Keratinocyte (primary cell): ENCODE measurements around the gene IFT74. TPM values are rescaled to one million over a fixed set of nuclear protein-coding genes. Genes with fewer than 3 reads are reported as not detected.

ENCODE experiments used
- DNase-seq: peaks from one replicate; pipeline ENCODE4 v3.0.0-alpha.2; 2011; ENCODE audit warnings: low read depth, missing footprints, low spot score
- FAIRE-seq: peaks from 2 replicates; lab custom pipeline; 2011; peaks lifted over from hg19 to GRCh38; lab: Jason Lieb, UNC
- H2AFZ ChIP-seq: 2 replicates; pipeline ENCODE4 v1.6.0; 2012; ENCODE audit warnings: low read length, control low read depth, inconsistent platforms; ENCODE audit not compliant: control insufficient read depth
- H3K27ac ChIP-seq: 2 replicates; pipeline ENCODE4 v1.5.1; 2011; ENCODE audit warnings: low read length; ENCODE audit not compliant: control insufficient read depth, insufficient read depth
- H3K27me3 ChIP-seq: 3 replicates; pipeline ENCODE4 v1.6.0; 2011; ENCODE audit warnings: low read length; ENCODE audit not compliant: control insufficient read depth, insufficient read depth; ENCODE audit errors: extremely low read depth
- H3K36me3 ChIP-seq, 2 experiments: 2 replicates in 1 of 2; 3 replicates in 1 of 2; pipeline ENCODE4 v1.5.1; 2011; ENCODE audit warnings: low read length in 2 of 2, mild to moderate bottlenecking in 1 of 2; ENCODE audit not compliant: control insufficient read depth in 2 of 2, insufficient read depth in 2 of 2; ENCODE audit errors: extremely low read depth in 1 of 2
- H3K4me1 ChIP-seq: 3 replicates; pipeline ENCODE4 v1.5.1; 2011; ENCODE audit warnings: low read length; ENCODE audit not compliant: control insufficient read depth, insufficient read depth; ENCODE audit errors: extremely low read depth
- H3K4me2 ChIP-seq: 3 replicates; pipeline ENCODE4 v1.6.0; 2011; ENCODE audit warnings: low read depth, low read length; ENCODE audit not compliant: control insufficient read depth, insufficient read depth; ENCODE audit errors: extremely low read depth
- H3K4me3 ChIP-seq, 3 experiments: fragments of 200-600 bp in 1 of 3; sonication (generic) in 1 of 3; 2 replicates in 2 of 3; 3 replicates in 1 of 3; pipeline ENCODE4 v1.5.1; 2011 to 2016; ENCODE audit warnings: low read length in 3 of 3, mild to moderate bottlenecking in 3 of 3, control low read depth in 2 of 3, inconsistent platforms in 1 of 3, low read depth in 1 of 3, mixed read lengths in 1 of 3, mixed run types in 1 of 3, moderate library complexity in 1 of 3; ENCODE audit not compliant: control insufficient read depth in 2 of 3, insufficient read depth in 2 of 3; ENCODE audit errors: extremely low read depth in 1 of 3
- H3K79me2 ChIP-seq: 2 replicates; pipeline ENCODE4 v1.6.0; 2012; ENCODE audit warnings: low read length; ENCODE audit not compliant: control insufficient read depth, insufficient read depth
- H3K9ac ChIP-seq: 3 replicates; pipeline ENCODE4 v1.6.0; 2011; ENCODE audit warnings: low read length; ENCODE audit not compliant: control insufficient read depth, insufficient read depth; ENCODE audit errors: extremely low read depth
- H3K9me1 ChIP-seq: 3 replicates; pipeline ENCODE4 v1.6.0; 2011; ENCODE audit warnings: low read length; ENCODE audit not compliant: control insufficient read depth, insufficient read depth; ENCODE audit errors: extremely low read depth
- H3K9me3 ChIP-seq: 2 replicates; pipeline ENCODE4 v1.5.1; 2012; ENCODE audit warnings: low read depth, low read length; ENCODE audit not compliant: control insufficient read depth
- H4K20me1 ChIP-seq: 3 replicates; pipeline ENCODE4 v1.6.0; 2011; ENCODE audit warnings: low read length; ENCODE audit not compliant: control insufficient read depth, insufficient read depth; ENCODE audit errors: extremely low read depth
- EZH2 ChIP-seq: IDR thresholded peaks from one replicate; pipeline ENCODE4 v1.6.1; 2012; ENCODE audit warnings: inconsistent platforms, mild to moderate bottlenecking, low read length, moderate library complexity
- dilution Hi-C: fragments of 300-500 bp; cut with MboI; formaldehyde crosslinking; loops from one replicate; pipeline ENCODE4 v1.7.0; 2020; ENCODE audit warnings: low sequenced_read_pairs; ENCODE audit not compliant: extremely low pct_ligation_motif_present
- polyA plus RNA-seq, 5 experiments: library from polyadenylated mRNA; depleted of rRNA in 3 of 5; stranded (reverse) in 3 of 5; stranded (forward) in 1 of 5; unstranded in 1 of 5; fragments of >200 nt; gene quantifications; 1 replicate in 1 of 5; 2 replicates in 3 of 5; 3 replicates in 1 of 5; pipeline versions ENCODE4 v1.2.1 to v1.2.3, GENCODE V29; 2011 to 2012; ENCODE audit warnings: missing spikeins in 2 of 5, low read depth in 1 of 5, low replicate concordance in 1 of 5
- TF ChIP-seq, protein P1 (sequence below), 3 experiments: IDR thresholded peaks in 1 of 3; conservative IDR thresholded peaks in 1 of 3; optimal IDR thresholded peaks in 1 of 3; 2 replicates in 2 of 3; 3 replicates in 1 of 3; pipeline versions ENCODE3 to v1.5.1; 2011; ENCODE audit warnings: low read length in 3 of 3, mild to moderate bottlenecking in 3 of 3, moderate library complexity in 2 of 3, control low read depth in 1 of 3, inconsistent platforms in 1 of 3; ENCODE audit not compliant: insufficient read depth in 2 of 3; ENCODE audit errors: extremely low read depth in 1 of 3

Gene IFT74
- polyA plus RNA-seq, 1 donor (not counting 4 experiments of a cell fraction or from before 2014, with no cell fraction given), result 12.9 TPM

DNA sequence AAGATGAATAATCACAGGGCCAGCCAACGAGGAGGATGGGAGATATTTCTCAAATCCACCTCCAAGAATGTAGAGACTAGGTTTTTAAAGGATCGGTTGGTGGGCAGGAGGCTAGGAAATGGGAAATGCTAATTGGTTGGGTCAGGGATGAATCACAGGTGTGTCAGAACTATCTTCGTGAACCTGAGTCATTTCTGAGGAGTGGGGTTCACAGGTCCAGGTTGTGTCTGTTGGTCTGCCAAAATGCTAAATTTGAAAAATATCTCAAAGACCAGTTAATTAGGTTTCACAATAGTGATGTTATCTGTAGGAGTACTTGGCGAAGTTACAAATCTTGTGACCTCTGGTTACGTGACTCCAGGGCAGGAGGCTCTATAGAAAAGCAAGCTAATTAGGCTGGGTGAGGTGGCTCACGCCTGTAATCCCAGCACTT is 6.6 kb upstream of the IFT74 start:
- Histone ChIP-seq H3K27ac (peak overlapping the region; percentile 2), H3K9ac (no peak overlapping the region)
- no peak for DNase-seq

DNA sequence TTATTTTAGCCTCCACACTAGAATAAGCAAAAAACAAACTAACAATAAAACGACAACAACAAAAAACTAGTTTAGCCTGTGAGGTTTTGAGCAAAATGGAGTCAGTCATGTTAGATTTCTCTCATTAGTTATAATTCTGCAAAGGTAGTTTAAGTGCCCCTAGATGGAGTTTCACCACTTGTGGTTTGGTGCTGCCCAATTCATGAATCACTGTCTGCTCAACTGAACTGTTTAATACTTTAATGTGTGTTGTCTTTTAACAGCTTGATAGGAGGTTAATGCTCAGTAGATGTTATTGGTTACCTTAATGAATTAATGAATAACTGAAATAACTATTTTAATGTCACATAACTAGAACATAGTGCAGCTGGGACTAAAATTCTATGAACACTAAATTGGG is 5.7 kb upstream of the IFT74 start:
- Histone ChIP-seq H2AFZ (no peak overlapping the region), H3K79me2 (peaks cover 15% of the 10 kb centered on the region), H3K9me1 (no peaks in the 10 kb centered on the region), H3K9ac (no peak overlapping the region), H3K4me2 (no peak overlapping the region), H3K4me1 (peaks cover 19% of the 10 kb centered on the region), H3K4me3 (no peak overlapping the region), H3K27ac (no peak overlapping the region), H3K9me3 (no peaks in the 10 kb centered on the region), H4K20me1 (no peaks in the 10 kb centered on the region), H3K27me3 (no peaks in the 10 kb centered on the region), H3K36me3 (no peaks in the 10 kb centered on the region)
- TF ChIP-seq, protein P1, sequence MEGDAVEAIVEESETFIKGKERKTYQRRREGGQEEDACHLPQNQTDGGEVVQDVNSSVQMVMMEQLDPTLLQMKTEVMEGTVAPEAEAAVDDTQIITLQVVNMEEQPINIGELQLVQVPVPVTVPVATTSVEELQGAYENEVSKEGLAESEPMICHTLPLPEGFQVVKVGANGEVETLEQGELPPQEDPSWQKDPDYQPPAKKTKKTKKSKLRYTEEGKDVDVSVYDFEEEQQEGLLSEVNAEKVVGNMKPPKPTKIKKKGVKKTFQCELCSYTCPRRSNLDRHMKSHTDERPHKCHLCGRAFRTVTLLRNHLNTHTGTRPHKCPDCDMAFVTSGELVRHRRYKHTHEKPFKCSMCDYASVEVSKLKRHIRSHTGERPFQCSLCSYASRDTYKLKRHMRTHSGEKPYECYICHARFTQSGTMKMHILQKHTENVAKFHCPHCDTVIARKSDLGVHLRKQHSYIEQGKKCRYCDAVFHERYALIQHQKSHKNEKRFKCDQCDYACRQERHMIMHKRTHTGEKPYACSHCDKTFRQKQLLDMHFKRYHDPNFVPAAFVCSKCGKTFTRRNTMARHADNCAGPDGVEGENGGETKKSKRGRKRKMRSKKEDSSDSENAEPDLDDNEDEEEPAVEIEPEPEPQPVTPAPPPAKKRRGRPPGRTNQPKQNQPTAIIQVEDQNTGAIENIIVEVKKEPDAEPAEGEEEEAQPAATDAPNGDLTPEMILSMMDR (optimal IDR thresholded peaks at IDR 0.05 in 1 of 3, IDR thresholded peaks at IDR 0.05 in 1 of 3, conservative IDR thresholded peaks at IDR 0.05 in 1 of 3; ENCODE audit: extremely low read depth in 1 of 3, insufficient read depth in 2 of 3, low read length in 3 of 3), result no peak
- dilution Hi-C loops, result no loop called here
- no peak for DNase-seq
- no peak for FAIRE-seq

More for the DNA sequence above, 6.6 kb upstream of the IFT74 start:
- Histone ChIP-seq H3K4me1 (peaks cover 19% of the 10 kb centered on the region), H3K27me3 (no peaks in the 10 kb centered on the region), H3K36me3 (no peaks in the 10 kb centered on the region), H4K20me1 (no peaks in the 10 kb centered on the region), H3K9me1 (no peaks in the 10 kb centered on the region), H3K4me2 (peak overlapping the region; percentile 22), H2AFZ (peak overlapping the region; percentile 19), H3K4me3 (no peak overlapping the region), H3K79me2 (peaks cover 23% of the 10 kb centered on the region), H3K9me3 (no peaks in the 10 kb centered on the region)
- dilution Hi-C loops, result no loop called here
- no peak for TF ChIP-seq EZH2
- TF ChIP-seq, protein P1 (optimal IDR thresholded peaks at IDR 0.05 in 1 of 3, IDR thresholded peaks at IDR 0.05 in 1 of 3, conservative IDR thresholded peaks at IDR 0.05 in 1 of 3; ENCODE audit: extremely low read depth in 1 of 3, insufficient read depth in 2 of 3, low read length in 3 of 3), result no peak
- no peak for FAIRE-seq
